Measurements from ENCODE around the gene SOWAHA. TPM values are rescaled to one million over a fixed set of nuclear protein-coding genes. Genes with fewer than 3 reads are reported as not detected.

The SOWAHA gene
- total RNA-seq, 1 experiment from 2014 or later, result 0.39 TPM

DNA sequence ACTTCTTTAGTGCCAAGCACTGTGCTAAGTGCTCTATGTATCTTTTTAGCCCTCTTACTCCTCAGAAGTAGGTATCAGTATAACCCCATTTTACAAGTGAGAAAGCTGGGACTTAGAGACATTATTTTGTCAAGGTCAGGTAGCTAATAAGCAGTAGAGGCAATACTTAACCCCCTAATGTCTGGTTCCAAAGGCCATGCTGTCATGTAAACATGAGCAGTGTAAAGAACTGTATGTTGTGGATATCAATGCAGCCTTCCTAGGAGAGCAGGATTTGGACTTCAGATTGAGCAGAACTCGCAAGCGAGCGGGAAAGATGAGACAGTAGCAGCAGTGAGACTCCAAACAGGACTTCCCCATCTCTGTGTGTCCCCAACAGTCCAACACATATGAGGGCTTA is 21.0 kb downstream of the SOWAHA start:
- H3K4me1 ChIP-seq (ENCODE audit: control insufficient read depth in 1 of 2, insufficient read depth in 2 of 2, low read length in 2 of 2), result peaks cover 11 to 17% of the 10 kb centered on the region in 2 experiments; a peak in 3 of 4 replicates
- ATAC-seq (no peak), DNase-seq (ENCODE audit: low read depth, low spot score) (no peak)
- intact Hi-C loops (cut with micrococcal nuclease), result no loop called here
- no TSS peak for BruUV-seq (replicated peaks)
- H3K9me3 ChIP-seq (ENCODE audit: control insufficient read depth in 1 of 2, insufficient read depth in 1 of 2, low read depth in 1 of 2, low read length in 2 of 2), result no peaks in the 10 kb centered on the region
- no peaks in the 10 kb centered on the region for H3K9me2 ChIP-seq (ENCODE audit: insufficient read depth)
- TF ChIP-seq, protein P1, sequence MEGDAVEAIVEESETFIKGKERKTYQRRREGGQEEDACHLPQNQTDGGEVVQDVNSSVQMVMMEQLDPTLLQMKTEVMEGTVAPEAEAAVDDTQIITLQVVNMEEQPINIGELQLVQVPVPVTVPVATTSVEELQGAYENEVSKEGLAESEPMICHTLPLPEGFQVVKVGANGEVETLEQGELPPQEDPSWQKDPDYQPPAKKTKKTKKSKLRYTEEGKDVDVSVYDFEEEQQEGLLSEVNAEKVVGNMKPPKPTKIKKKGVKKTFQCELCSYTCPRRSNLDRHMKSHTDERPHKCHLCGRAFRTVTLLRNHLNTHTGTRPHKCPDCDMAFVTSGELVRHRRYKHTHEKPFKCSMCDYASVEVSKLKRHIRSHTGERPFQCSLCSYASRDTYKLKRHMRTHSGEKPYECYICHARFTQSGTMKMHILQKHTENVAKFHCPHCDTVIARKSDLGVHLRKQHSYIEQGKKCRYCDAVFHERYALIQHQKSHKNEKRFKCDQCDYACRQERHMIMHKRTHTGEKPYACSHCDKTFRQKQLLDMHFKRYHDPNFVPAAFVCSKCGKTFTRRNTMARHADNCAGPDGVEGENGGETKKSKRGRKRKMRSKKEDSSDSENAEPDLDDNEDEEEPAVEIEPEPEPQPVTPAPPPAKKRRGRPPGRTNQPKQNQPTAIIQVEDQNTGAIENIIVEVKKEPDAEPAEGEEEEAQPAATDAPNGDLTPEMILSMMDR (IDR thresholded peaks at IDR 0.05 in 2 of 3, conservative IDR thresholded peaks at IDR 0.05 in 1 of 3; ENCODE audit: borderline replicate concordance in 1 of 3, insufficient read depth in 1 of 3, low read depth in 2 of 3, low read length in 2 of 3), result no peak
- TF ChIP-seq SRF (IDR thresholded peaks at IDR 0.05; ENCODE audit: low read depth) (no peak), JUND (IDR thresholded peaks at IDR 0.05) (no peak), RAD21 (IDR thresholded peaks at IDR 0.05; ENCODE audit: low read depth) (no peak), ELF1 (IDR thresholded peaks at IDR 0.05; ENCODE audit: borderline replicate concordance, low read depth) (no peak), SIN3A (IDR thresholded peaks at IDR 0.05; ENCODE audit: low read depth) (no peak)
- TF ChIP-seq, protein P2, sequence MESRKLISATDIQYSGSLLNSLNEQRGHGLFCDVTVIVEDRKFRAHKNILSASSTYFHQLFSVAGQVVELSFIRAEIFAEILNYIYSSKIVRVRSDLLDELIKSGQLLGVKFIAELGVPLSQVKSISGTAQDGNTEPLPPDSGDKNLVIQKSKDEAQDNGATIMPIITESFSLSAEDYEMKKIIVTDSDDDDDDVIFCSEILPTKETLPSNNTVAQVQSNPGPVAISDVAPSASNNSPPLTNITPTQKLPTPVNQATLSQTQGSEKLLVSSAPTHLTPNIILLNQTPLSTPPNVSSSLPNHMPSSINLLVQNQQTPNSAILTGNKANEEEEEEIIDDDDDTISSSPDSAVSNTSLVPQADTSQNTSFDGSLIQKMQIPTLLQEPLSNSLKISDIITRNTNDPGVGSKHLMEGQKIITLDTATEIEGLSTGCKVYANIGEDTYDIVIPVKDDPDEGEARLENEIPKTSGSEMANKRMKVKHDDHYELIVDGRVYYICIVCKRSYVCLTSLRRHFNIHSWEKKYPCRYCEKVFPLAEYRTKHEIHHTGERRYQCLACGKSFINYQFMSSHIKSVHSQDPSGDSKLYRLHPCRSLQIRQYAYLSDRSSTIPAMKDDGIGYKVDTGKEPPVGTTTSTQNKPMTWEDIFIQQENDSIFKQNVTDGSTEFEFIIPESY (IDR thresholded peaks at IDR 0.05; ENCODE audit: extremely low read depth, insufficient replicate concordance, low read length), result no peak
- H3K27me3 ChIP-seq (ENCODE audit: insufficient read depth, low read length), result no peaks in the 10 kb centered on the region
- no peaks in the 10 kb centered on the region for H4K20me1 ChIP-seq (ENCODE audit: insufficient read depth)
- no peak overlapping the region for H3K4me2 ChIP-seq (ENCODE audit: low read length)
- no peak overlapping the region for H3K4me3 ChIP-seq (replicated peaks in 1 of 2; ENCODE audit: low read depth in 1 of 2, low read length in 2 of 2)
- ChIA-PET POLR2A (no interaction called here), CTCF (no interaction called here), RAD21 (ENCODE audit: low non-redundant PET in 1 of 2, low total read pairs in 2 of 2, uncharacterized antibody in 2 of 2, unreplicated experiment in 2 of 2) (no interaction called here)
- no peak overlapping the region for H3K27ac ChIP-seq (ENCODE audit: low read depth, low read length)
- no peaks in the 10 kb centered on the region for H3K36me3 ChIP-seq (ENCODE audit: control insufficient read depth in 1 of 2, insufficient read depth in 2 of 2, low read length in 2 of 2)
- H2AFZ ChIP-seq (ENCODE audit: low read depth, low read length, poor library complexity, severe bottlenecking), result no peak overlapping the region
- peaks cover 1% of the 10 kb centered on the region; the same call in 1 of the 2 replicates for H3K79me2 ChIP-seq (ENCODE audit: insufficient read depth, low read length)
- H3K9ac ChIP-seq (ENCODE audit: low read length), result no peak overlapping the region

All from HCT116 (cell line).